Renal cortical epithelial cell (primary cell): ENCODE data around the gene ABCA12. TPM values are rescaled to one million over a fixed set of nuclear protein-coding genes. Genes with fewer than 3 reads are reported as not detected.
A peak's percentile ranks its signal among the peaks of the same experiment; 100 is the strongest.

Source experiments
- DNase-seq: peaks from one replicate; pipeline ENCODE4 v3.0.0-alpha.2; 2011; ENCODE audit warnings: low read depth
- total RNA-seq: library from RNA; depleted of rRNA; stranded (reverse); fragments of >200 nt; gene quantifications from 2 replicates; pipeline ENCODE4 v1.2.3, GENCODE V29; 2014

Gene ABCA12
- total RNA-seq, 1 donor from 2014 or later: 11.4 TPM

GRCh38 chr2:215032153-215032552 lies 106.3 kb downstream of the ABCA12 start:
- no peak for DNase-seq

- DNase-seq: no peak
These were observed 107.1 kb downstream of the ABCA12 start for GRCh38 chr2:215031321-215031720.

GRCh38 chr2:215029936-215030335 lies 108.5 kb downstream of the ABCA12 start:
- DNase-seq: no peak

- DNase-seq: no peak
These were observed 110.2 kb downstream of the ABCA12 start for GRCh38 chr2:215028231-215028630.

GRCh38 chr2:215027779-215028178 lies 110.6 kb downstream of the ABCA12 start:
- DNase-seq: no peak

GRCh38 chr2:215022910-215023309 lies 115.5 kb downstream of the ABCA12 start:
- DNase-seq: no peak

GRCh38 chr2:215022418-215022817 lies 116.0 kb downstream of the ABCA12 start:
- DNase-seq: peak; percentile 73

- DNase-seq: no peak
These were observed 118.1 kb downstream of the ABCA12 start for GRCh38 chr2:215020283-215020682.

- DNase-seq: no peak
These were observed 118.8 kb downstream of the ABCA12 start for GRCh38 chr2:215019521-215020145.

- no peak for DNase-seq
These were observed 119.3 kb downstream of the ABCA12 start for GRCh38 chr2:215019085-215019484.

- DNase-seq: no peak
These were observed 123.0 kb downstream of the ABCA12 start for GRCh38 chr2:215015421-215015820.

- no peak for DNase-seq
These were observed 128.0 kb downstream of the ABCA12 start for GRCh38 chr2:215010390-215010789.

GRCh38 chr2:215003001-215003400 lies 135.4 kb downstream of the ABCA12 start:
- DNase-seq: no peak

GRCh38 chr2:215002500-215002899 lies 135.9 kb downstream of the ABCA12 start:
- DNase-seq: peak; percentile 41

- no peak for DNase-seq
These were observed 137.7 kb downstream of the ABCA12 start for GRCh38 chr2:215000721-215001120.

- DNase-seq: no peak
These were observed 142.3 kb downstream of the ABCA12 start for GRCh38 chr2:214995926-214996670.

GRCh38 chr2:214995409-214995808 lies 143.0 kb downstream of the ABCA12 start:
- DNase-seq: no peak

GRCh38 chr2:214992911-214993310 lies 145.5 kb downstream of the ABCA12 start:
- DNase-seq: no peak

- DNase-seq: peak; percentile 15
These were observed 149.2 kb downstream of the ABCA12 start for GRCh38 chr2:214989187-214989586.

- no peak for DNase-seq
These were observed 151.2 kb downstream of the ABCA12 start for GRCh38 chr2:214987261-214987660.

GRCh38 chr2:214985619-214986018 lies 152.8 kb downstream of the ABCA12 start:
- DNase-seq: no peak

GRCh38 chr2:214966420-214966819 lies 172.0 kb downstream of the ABCA12 start:
- no peak for DNase-seq

- DNase-seq: peak; percentile 43
These were observed 177.7 kb downstream of the ABCA12 start for GRCh38 chr2:214960677-214961076.

GRCh38 chr2:214946949-214947348 lies 191.5 kb downstream of the ABCA12 start:
- DNase-seq: no peak
